GM19463 (cell line): ENCODE data around the gene ECE1.

Source experiments
- ATAC-seq: cut with Tn5 transposase; IDR thresholded peaks from one replicate; pipeline ENCODE4 v1.9.1; 2021; ENCODE audit warnings: mild to moderate bottlenecking, moderate library complexity; ENCODE audit not compliant: unreplicated experiment

The ECE1 gene

GRCh38 chr1:21325731-21326387, 35.6 kb upstream of the ECE1 start:
- ATAC-seq = no peak

- no peak for ATAC-seq
Measured at GRCh38 chr1:21325231-21325718, 35.0 kb upstream of the ECE1 start.

DNA sequence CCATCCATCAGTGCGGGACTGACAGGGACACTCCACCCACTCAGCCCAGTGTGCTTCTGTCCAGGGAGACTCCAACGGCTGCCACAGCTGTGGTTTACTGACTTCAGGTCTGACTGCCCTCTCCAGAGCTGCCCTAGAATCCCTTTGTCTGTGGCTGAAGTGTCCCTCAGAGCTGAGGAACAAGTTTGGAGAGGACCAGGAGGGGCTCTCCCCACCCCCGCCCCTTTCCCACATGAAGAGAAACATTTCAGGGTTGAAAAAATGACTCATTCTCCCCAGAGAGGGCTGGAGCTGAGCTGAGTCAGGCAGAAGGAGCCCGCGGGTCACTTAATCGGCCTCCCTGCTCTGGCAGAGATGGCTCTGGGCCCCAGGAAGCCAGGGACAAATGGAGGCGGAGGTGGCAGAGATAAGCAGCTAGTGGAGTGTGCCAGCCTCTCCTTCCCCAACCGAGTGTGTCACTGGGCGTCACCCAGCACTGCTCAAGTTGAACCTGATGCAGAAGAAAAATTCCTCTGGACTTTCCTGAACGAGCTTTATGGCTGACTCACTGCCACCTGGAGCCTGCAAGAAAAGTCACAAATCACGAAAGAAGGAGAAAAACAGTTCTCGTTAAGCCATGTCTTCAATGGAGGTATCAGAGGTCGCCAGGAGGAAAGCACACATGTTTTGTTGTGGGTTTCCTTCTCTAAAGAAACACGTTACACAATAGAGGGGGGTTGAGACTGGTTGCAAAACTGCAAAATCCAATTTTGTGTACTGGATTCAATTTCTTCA, 34.3 kb upstream of the ECE1 start:
- no peak for ATAC-seq

GRCh38 chr1:21323091-21323490, 32.8 kb upstream of the ECE1 start:
- no peak for ATAC-seq

DNA sequence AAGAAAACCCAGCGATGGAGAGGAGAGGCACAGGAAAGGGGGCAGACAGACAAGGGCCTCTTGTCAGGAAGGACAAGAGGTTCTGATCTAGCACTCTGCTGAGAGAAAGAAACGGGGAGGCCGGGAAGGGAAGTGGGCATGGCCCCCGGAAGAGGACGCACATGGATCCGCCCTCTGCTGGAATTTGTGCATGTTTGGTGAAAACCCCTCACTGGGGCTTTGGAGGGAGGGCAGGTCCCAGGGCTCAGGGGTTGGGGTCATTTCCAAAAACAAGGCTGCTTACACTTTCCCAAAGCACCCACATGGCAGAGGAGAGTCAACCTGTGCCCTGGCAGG, 32.4 kb upstream of the ECE1 start:
- no peak for ATAC-seq

DNA sequence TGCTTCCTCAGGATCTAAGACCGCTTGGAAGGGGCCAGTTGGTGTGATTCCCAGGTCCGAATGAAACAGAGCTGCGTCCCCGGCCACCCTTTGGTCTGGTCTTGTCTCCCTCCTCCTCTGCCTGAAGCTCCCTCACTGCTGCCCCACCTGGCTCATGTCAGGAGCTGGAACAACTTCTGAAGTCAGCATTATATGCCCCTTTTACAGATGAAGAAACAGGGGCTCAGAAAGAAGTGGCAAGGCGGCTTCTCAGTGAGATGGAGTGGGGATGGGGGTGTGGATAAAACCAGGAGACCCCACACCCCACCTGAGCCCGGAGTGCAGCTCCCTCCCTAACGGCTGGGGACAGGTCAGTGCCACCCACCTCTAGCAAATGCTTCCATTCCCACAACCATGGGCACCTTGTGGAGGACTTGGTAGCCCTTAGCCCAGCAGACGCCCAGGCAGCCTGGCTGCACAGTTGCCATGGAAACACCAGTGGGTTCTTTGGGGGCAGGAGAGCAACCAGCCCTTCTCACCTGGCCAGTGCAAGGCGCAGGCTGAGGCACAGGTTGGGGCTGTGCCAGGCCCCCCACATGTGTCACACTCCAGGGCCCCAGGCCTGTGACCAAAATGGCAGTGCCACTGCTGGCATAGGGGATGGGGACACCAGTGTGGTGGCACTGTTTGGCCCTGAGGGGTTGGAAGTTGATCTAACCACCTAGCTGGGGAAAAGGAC, 31.9 kb upstream of the ECE1 start:
- no peak for ATAC-seq

GRCh38 chr1:21320410-21321108, 30.3 kb upstream of the ECE1 start:
- ATAC-seq = no peak

DNA sequence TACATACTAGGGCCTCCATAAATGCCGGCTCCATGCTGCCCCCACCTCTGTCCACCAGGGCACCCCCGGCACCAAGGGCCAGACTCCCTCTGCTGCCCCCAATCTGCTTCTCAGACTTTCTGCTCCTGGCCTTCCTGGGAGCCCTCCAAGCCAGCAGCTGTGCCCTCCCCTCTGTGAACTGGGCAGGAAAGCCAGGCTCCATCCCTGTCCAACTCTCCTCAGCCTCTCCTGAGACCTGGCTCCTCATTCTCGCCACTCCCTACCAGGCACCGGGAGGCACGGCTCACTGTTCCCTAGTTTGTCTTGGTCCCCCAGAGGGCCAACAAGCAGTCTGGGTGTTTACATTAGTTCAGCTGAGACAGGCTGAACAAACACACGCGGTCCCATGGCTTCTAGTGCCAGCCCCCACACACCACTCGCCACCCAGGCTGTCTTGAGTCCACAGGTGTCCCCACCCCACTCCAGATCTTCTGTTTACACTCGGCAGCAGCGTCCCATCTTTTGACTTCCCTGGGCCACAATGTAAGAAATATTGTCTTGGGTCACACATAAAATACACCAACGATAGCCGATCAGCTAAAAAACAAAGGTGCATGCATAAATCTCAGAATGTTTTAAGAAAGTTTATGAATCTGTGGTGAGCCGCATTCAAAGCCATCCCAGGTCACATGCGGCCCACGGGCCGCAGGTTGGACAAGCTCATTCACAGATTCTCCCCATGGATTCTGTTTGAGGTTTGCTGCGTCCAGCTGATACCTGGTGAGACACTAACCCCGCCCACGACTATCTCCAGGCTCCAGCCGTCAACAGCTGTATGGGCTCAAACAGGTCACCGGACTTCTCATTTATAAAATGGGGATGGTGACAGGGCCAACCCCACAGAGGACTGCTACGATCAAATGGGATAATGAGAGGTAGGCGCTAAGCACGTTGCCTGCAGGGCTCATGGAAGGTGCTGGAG, 29.5 kb upstream of the ECE1 start:
- no peak for ATAC-seq

GRCh38 chr1:21318714-21319159, 28.5 kb upstream of the ECE1 start:
- ATAC-seq = no peak

DNA sequence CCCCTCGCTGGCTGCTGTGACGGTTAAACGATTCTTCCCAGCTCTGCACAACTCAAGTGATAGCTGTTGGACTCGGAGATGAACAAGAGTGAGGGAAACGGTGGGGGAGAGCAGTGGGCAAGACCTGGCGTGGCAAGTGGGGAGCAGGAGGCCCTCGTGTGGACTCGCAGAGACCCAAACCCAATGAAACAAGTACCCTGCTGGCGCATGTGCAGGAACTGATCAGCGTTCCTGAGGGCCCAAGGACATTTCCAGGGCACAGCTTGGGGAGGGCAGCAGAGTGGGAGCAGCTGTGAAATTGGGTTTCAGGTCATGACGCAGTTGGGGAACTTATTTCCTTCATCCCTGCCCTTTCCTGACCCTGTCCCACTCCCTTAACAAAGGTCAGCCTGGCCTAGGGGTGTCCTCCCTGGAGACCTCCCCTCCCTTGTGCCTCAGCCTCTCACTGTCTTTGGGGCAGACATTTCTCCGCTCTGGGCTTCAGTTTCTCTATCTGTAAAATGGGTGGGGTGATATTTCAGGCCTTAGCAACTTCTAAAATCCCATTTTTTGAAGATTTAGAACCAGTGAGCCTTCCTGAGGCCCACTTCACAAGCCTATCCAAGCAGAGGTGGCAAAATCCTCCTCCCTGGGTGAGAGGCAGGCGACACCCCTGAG, 27.9 kb upstream of the ECE1 start:
- no peak for ATAC-seq

GRCh38 chr1:21317690-21318043, 27.4 kb upstream of the ECE1 start:
- no peak for ATAC-seq

- no peak for ATAC-seq
Measured at GRCh38 chr1:21317035-21317689, 26.9 kb upstream of the ECE1 start.

DNA sequence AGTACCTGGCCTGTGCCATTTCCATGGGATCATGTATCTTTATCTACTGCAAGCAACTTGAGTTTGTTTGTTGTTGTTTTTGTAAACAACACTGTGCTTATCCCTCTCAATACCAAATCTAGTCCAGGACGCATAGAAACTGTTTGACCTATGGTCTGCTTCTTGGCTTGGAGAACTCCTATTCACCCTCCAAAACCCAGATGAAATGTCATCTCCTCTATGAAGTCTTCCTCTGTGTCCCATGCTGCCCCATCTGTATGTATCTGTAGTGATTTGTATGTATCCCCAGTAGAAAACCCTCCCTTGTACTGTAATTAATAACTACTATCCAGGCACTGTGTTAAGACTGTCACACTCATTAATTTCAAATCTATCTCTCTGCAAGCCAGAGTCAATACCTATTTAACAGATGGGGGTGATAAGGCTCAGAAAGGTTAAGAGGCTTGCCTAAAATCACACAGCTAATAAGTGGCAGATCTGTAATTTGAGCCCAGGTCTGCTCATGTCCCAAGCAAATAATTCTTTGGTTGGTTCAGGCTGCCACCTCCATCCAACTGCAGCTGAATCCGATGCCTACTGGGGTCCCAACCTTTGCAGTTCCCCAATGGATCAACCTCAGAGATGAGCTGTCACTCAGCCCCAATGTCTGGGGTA, 24.6 kb upstream of the ECE1 start:
- ATAC-seq = no peak

GRCh38 chr1:21313886-21314721, 23.8 kb upstream of the ECE1 start:
- no peak for ATAC-seq

GRCh38 chr1:21313203-21313885, 23.1 kb upstream of the ECE1 start:
- no peak for ATAC-seq

DNA sequence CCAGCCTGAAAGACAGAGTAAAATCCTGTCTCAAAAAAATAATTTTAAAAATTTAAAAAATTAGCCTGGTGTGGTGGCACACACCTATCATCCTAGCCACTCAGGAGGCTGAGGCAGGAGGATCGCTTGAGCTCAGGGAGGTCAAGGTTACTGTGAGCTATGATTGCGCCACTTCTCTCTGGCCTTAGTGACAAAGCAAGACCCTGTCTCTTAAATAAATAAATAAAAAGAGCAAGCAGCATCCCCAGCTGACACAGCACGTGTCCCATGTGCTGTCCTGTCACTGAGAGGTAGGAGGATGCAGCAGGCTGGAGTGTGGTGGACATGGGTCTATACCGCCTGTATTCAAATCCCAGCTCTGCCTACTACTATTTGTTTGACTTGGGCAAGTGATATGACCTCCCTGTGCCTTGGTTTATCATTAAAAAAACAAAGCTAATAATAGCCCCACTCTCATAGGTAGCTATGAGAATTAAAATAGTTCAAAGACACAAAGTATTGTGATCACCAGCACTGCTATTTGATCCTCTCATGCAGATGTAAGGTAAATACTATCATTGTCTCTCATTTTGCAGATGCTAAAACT, 22.2 kb upstream of the ECE1 start:
- ATAC-seq = no peak

DNA sequence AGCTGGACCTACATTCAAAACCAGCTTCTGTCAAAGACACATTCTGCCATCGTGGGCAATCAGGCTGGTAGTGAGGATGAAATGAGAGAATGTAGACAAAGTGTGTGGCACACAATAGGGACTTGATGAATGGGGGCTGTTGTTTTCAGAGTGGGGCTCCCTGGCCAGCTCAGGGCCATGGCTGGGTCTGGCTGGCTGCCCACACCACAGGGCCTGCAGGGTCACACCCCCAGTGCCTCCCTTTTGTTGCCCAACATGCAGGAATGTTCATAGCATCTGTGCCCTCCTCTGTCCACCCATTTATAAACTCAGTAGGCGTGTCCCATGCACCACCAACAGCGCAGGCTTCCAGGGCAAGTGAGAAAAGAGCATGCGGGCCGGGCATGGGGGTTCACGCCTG, 20.8 kb upstream of the ECE1 start:
- ATAC-seq = no peak
